ENCODE results near the gene MORN1. TPM values are rescaled to one million over a fixed set of nuclear protein-coding genes. Genes with fewer than 3 reads are reported as not detected.
A peak's percentile ranks its signal among the peaks of the same experiment; 100 is the strongest.

Gene MORN1
- total RNA-seq, 6 experiments from 2014 or later = 5.3 to 8.9 (median 6.9) TPM

DNA sequence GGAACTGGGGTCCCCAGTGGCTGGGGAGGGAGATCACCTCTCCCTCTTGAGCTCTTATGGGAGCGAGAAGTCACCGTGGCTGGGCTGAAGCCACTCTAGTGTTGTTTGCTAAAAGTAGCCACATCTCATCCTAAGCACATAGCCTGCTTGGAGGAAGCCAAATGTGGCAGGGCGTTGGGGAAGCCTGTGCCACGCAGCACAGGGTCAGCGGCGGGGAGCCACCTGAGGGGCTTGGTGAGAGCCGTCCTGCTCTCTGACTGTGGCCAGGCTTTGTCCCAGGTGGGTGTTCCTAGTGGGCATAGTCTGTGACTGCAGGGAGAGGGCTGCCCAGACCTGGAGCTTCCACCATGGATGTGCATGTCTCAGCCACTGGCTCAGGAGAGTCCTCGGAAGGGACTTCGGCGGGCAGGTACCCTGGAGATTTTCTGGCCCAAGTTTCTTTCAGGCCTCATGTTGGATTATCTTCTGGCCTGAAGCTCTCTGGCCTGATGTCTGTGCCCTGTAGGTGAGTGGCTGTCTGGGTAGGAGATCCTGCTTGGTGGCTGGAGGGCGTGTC is 38.9 kb downstream of the MORN1 start:
- no peak overlapping the region for H3K27ac Mint-ChIP-seq
- H3K4me3 Mint-ChIP-seq = no peak overlapping the region
- peaks cover 15% of the 10 kb centered on the region for H3K27me3 Mint-ChIP-seq (ENCODE audit: insufficient read depth)
- no peaks in the 10 kb centered on the region for H3K9me3 Mint-ChIP-seq
- TF ChIP-seq, protein P1, sequence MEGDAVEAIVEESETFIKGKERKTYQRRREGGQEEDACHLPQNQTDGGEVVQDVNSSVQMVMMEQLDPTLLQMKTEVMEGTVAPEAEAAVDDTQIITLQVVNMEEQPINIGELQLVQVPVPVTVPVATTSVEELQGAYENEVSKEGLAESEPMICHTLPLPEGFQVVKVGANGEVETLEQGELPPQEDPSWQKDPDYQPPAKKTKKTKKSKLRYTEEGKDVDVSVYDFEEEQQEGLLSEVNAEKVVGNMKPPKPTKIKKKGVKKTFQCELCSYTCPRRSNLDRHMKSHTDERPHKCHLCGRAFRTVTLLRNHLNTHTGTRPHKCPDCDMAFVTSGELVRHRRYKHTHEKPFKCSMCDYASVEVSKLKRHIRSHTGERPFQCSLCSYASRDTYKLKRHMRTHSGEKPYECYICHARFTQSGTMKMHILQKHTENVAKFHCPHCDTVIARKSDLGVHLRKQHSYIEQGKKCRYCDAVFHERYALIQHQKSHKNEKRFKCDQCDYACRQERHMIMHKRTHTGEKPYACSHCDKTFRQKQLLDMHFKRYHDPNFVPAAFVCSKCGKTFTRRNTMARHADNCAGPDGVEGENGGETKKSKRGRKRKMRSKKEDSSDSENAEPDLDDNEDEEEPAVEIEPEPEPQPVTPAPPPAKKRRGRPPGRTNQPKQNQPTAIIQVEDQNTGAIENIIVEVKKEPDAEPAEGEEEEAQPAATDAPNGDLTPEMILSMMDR (IDR thresholded peaks at IDR 0.05) = 0 out of 2 replicates have a peak, but pooled peaks have one; percentile 14
- H3K4me1 Mint-ChIP-seq (ENCODE audit: low read depth) = 0 out of 2 replicates have a peak, but pooled peaks cover 6% of the 10 kb centered on the region
- H3K36me3 Mint-ChIP-seq (ENCODE audit: low read depth) = no peaks in the 10 kb centered on the region
- no peak for DNase-seq

DNA sequence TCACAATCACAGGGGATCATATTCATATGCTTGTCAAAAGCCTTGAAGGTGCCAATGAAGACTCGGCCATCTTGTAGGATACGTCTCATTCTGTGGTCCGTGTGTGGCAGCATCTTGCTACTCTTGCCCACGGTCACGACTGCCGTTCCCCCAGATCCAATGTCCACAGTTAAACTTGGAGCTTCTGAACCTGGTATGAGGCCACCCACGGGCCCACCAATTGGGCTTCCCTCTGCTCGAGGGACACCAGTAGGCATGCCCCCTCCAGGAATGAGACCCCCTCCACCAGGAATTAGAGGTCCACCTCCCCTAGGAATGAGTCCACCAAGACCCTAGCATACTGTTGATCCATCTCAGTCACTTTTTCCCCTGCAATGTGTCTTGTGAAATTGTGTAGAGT is 39.6 kb downstream of the MORN1 start:
- 0 out of 2 replicates have a peak, but pooled peaks cover 6% of the 10 kb centered on the region for H3K4me1 Mint-ChIP-seq (ENCODE audit: low read depth)
- H3K36me3 Mint-ChIP-seq (ENCODE audit: low read depth) = no peaks in the 10 kb centered on the region
- TF ChIP-seq, protein P1 (IDR thresholded peaks at IDR 0.05) = no peak
- H3K4me3 Mint-ChIP-seq = no peak overlapping the region
- no peak overlapping the region for H3K27ac Mint-ChIP-seq
- no peaks in the 10 kb centered on the region for H3K9me3 Mint-ChIP-seq
- H3K27me3 Mint-ChIP-seq (ENCODE audit: insufficient read depth) = peaks cover 15% of the 10 kb centered on the region
- no peak for DNase-seq

DNA sequence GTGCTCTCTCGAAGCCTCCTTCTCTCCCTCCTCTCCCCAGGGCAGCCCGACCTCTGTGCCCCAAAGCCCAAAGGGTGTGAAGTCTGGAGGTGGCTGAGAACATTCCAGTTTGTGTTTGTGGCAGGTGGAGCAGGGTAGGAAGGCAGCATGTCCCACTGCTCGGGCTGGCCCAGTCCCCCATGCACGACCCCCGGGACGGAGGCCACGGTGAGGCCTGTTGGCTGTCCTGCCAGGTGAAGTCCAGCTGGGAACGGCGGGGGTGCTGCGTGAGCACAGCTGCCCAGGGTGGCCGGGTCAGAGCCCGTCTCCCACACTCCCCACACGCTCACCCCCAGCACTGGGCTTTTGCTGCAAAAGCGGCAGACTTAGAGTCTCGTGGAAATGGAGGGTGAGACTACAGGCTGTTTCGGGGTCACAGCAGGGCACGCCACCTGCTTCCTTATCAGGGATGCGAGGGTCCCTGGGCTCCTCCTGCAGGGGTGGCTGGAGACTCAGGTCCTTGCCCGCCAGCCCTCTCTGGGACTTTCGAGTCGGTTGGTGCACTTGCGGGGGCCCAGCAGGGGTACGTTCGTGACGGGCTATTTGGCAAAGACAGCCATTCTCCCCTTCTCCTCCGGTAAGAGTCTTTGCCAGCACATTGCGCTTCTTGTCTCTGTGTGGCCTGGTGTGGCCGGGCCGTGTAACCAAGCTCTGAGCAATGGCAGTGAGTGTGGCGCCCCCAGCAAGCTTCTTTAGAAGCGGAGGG is 40.3 kb downstream of the MORN1 start:
- peaks cover 15% of the 10 kb centered on the region for H3K27me3 Mint-ChIP-seq (ENCODE audit: insufficient read depth)
- H3K9me3 Mint-ChIP-seq = no peaks in the 10 kb centered on the region
- no peaks in the 10 kb centered on the region for H3K36me3 Mint-ChIP-seq (ENCODE audit: low read depth)
- H3K4me1 Mint-ChIP-seq (ENCODE audit: low read depth) = 0 out of 2 replicates have a peak, but pooled peaks cover 6% of the 10 kb centered on the region
- DNase-seq = no peak
- no peak overlapping the region for H3K4me3 Mint-ChIP-seq
- H3K27ac Mint-ChIP-seq = no peak overlapping the region
- TF ChIP-seq, protein P1 (IDR thresholded peaks at IDR 0.05) = no peak

DNA sequence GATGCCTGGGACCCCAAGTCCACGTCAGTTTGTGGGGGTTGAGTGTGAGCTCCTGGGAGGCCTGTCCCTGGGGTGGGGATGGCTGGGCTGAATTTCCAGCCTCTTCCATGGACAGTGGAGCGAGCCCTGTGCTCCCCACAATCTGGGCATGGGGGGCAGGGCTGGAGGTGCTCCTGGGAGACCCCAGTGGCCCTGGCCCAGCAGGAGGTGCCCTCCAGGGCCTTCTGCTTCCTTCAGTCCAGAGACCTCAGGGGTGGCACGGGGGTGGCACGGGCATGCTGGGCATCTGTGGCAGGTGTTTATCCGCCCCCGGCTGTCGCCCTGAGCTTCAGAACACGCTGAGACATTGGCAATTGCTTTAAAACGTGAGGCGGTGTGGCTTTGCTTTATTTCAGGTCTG is 40.9 kb downstream of the MORN1 start:
- Mint-ChIP-seq H3K36me3 (ENCODE audit: low read depth) (no peaks in the 10 kb centered on the region), H3K4me3 (no peak overlapping the region), H3K4me1 (ENCODE audit: low read depth) (0 out of 2 replicates have a peak, but pooled peaks cover 6% of the 10 kb centered on the region), H3K27me3 (ENCODE audit: insufficient read depth) (peaks cover 16% of the 10 kb centered on the region), H3K9me3 (no peaks in the 10 kb centered on the region), H3K27ac (no peak overlapping the region)
- TF ChIP-seq, protein P1 (IDR thresholded peaks at IDR 0.05) = no peak
- no peak for DNase-seq

DNA sequence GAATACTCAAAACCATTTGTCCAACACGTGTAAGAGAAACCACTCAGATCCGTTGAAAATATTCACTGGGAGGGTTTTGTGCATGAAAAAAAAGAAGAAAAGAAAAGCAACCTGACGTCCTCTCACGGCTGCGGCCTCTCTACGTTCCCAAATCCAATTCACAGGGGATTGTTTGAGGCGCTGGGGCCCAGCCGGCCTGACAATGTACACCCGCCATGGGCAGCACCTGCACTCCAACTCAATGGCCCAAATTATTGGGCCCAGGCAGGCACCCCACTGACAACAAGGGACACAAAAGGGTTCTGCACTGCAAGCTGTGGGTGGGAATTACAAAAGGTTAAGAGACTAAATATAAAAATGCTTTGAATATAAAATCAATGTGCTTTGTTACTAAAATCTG is 41.5 kb downstream of the MORN1 start:
- Mint-ChIP-seq H3K9me3 (no peaks in the 10 kb centered on the region), H3K27ac (no peak overlapping the region), H3K36me3 (ENCODE audit: low read depth) (no peaks in the 10 kb centered on the region), H3K4me3 (no peak overlapping the region), H3K4me1 (ENCODE audit: low read depth) (0 out of 2 replicates have a peak, but pooled peaks cover 6% of the 10 kb centered on the region), H3K27me3 (ENCODE audit: insufficient read depth) (peaks cover 19% of the 10 kb centered on the region)
- TF ChIP-seq, protein P1 (IDR thresholded peaks at IDR 0.05) = no peak
- no peak for DNase-seq
